ENCODE data around the gene CFAP157.

The CFAP157 gene

DNA sequence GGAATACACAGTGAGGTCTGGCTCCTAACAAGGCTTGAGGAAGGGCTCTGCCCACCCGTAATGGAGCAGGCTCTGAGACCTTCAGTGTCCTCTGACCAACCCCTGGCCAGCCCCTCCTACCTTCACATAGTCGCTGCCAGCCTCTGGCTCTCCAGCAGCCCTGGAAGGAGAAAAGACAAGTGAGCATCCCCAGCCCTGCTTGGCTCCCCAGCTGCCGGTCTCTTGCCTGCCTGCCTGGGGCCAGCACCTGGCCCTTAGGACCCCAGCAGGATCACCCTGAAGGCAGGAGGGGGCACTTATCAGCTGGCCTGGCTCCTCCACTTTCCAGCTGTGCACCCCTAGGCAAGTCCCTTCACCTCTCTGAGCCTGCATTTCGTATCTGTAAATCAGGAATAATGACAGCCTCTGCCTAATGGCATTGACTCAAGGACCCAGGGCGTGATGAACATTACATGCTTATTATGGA, 54.7 kb downstream of the CFAP157 start:
- H3K4me3 ChIP-seq (ENCODE audit: low read length), result no peak overlapping the region
- TF ChIP-seq ZNF274 (IDR thresholded peaks at IDR 0.05; ENCODE audit: low read depth, low read length), result no peak

DNA sequence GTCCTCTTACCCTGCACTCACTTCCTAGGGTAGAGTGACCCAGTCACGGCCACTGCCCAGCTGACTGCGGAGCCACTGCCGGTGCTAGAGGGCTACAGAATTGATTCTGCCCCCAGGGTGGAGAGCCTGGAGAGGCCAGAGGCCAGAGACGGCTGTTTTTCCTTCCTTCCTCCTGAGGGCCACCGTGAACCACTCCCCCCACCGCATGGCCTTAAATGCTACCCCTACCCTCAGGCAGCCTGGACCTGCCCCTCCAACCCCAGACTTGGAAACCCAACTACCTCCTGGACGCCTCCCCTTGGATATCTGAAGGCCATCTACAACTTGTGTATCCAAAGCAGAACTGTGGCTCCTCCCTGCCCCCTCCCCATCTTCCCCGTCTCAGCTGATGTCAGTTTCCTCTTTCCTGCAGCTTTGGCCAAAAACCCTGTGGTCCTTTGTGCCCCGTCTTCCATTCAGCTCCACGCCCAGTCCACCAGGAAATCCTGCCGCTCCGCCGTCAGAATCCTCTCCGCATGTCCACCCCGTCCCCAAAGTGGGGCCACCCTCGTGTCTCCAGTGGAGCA, 55.4 kb downstream of the CFAP157 start:
- H3K4me3 ChIP-seq (ENCODE audit: low read length), result no peak overlapping the region
- TF ChIP-seq ZNF274 (IDR thresholded peaks at IDR 0.05; ENCODE audit: low read depth, low read length), result no peak

DNA sequence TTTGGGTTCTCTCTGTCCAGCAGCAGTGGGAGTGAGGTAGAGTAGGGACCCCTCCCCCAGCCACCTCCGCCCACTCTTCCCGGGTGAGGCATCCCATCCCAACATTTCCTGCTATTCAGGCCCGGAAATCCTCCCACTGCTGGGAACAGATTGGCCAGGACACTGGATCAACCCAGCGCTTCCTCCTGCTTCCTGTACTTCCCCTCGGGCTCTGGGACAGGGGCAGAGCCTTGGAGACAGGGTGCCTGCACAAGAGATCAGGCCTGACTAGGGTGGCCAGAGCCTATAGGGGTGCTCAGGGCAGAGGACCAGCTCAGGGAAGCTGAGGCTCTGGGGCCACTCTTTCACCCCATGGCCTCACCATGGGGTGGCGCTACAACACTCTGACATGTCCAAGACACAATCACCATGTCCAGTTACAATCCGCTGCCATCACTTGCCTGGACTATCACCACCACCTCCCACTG, 57.2 kb downstream of the CFAP157 start:
- H3K4me3 ChIP-seq (ENCODE audit: low read length), result no peak overlapping the region
- no peak for TF ChIP-seq ZNF274 (IDR thresholded peaks at IDR 0.05; ENCODE audit: low read depth, low read length)

DNA sequence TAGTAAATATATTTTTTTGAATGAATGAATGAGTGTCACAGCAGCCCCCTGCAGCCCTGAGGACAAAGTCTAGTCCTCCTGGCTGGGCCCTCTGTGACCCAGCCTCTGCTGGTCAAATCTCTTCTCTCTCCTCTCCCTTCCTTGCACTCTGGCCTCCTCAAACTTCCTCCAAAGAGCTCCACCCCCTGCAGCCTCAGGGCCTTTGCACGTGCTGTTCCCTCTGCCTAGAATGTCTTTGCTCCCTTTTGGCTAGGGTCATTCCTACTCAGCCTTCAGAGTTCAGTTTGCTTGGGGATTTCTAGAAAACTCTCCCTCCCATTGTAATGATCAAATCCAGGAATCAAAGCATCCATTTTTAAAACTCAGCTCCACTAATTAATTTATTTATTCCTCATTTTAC, 58.6 kb downstream of the CFAP157 start:
- H3K4me3 ChIP-seq (ENCODE audit: low read length), result no peak overlapping the region
- TF ChIP-seq ZNF274 (IDR thresholded peaks at IDR 0.05; ENCODE audit: low read depth, low read length), result no peak
